Measurements from ENCODE around the gene SPAG16.

GRCh38 chr2:214451516-214452275 lies 1167.4 kb downstream of the SPAG16 start:
- TF ChIP-seq CTCF (tag by site-specific recombination; IDR thresholded peaks at IDR 0.05) = no peak
- no peak for TF ChIP-seq HOXA7 (CRISPR knock-in tag; IDR thresholded peaks at IDR 0.05; ENCODE audit: borderline replicate concordance)
- no peak for TF ChIP-seq ZBTB10 (tag by site-specific recombination; IDR thresholded peaks at IDR 0.05)
- TF ChIP-seq ZNF223 (tag by site-specific recombination; IDR thresholded peaks at IDR 0.05) = no peak
- no peak for TF ChIP-seq ZNF76 (tag by site-specific recombination; IDR thresholded peaks at IDR 0.05; ENCODE audit: borderline replicate concordance, low read depth)
- TF ChIP-seq ZNF146 (tag by site-specific recombination; IDR thresholded peaks at IDR 0.05) = no peak
- TF ChIP-seq ZNF362 (tag by site-specific recombination; IDR thresholded peaks at IDR 0.05) = no peak
- no peak for TF ChIP-seq ZNF561 (tag by site-specific recombination; IDR thresholded peaks at IDR 0.05; ENCODE audit: borderline replicate concordance)
- no peak for TF ChIP-seq ZNF23 (tag by site-specific recombination; IDR thresholded peaks at IDR 0.05; ENCODE audit: borderline replicate concordance)
- no peak for TF ChIP-seq ZNF10 (tag by site-specific recombination; IDR thresholded peaks at IDR 0.05)
- TF ChIP-seq ZNF175 (tag by site-specific recombination; IDR thresholded peaks at IDR 0.05) = no peak
